GM19372 (cell line): ENCODE measurements around the gene MASP2.
"Not testable (repeated sequence)": the region's sequence is repeated elsewhere in the genome, so short reads cannot be mapped to it uniquely, and the experiment has no call there.

Source experiments
- ATAC-seq: cut with Tn5 transposase; IDR thresholded peaks from one replicate; pipeline ENCODE4 v1.9.1; 2021; ENCODE audit warnings: mild to moderate bottlenecking, low read depth, moderate library complexity; ENCODE audit not compliant: unreplicated experiment

The MASP2 gene

GRCh38 chr1:11059155-11059967 is 12.3 kb upstream of the MASP2 start:
- ATAC-seq, result no peak

- ATAC-seq, result no peak
Measured at GRCh38 chr1:11058595-11059154, 11.6 kb upstream of the MASP2 start.

GRCh38 chr1:11058026-11058425 is 11.0 kb upstream of the MASP2 start:
- ATAC-seq, result no peak

GRCh38 chr1:11057477-11057876 is 10.4 kb upstream of the MASP2 start:
- no peak for ATAC-seq

- ATAC-seq, result no peak
Measured at GRCh38 chr1:11056504-11056903, 9.5 kb upstream of the MASP2 start.

GRCh38 chr1:11055676-11056075 is 8.6 kb upstream of the MASP2 start:
- ATAC-seq, result no peak

GRCh38 chr1:11054666-11055065 is 7.6 kb upstream of the MASP2 start:
- ATAC-seq, result no peak

GRCh38 chr1:11054181-11054580 is 7.1 kb upstream of the MASP2 start:
- no peak for ATAC-seq

GRCh38 chr1:11053758-11054137 is 6.7 kb upstream of the MASP2 start:
- ATAC-seq, result no peak

- no peak for ATAC-seq
Measured at GRCh38 chr1:11052839-11053757, 6.1 kb upstream of the MASP2 start.

- no peak for ATAC-seq
Measured at GRCh38 chr1:11051781-11052511, 4.9 kb upstream of the MASP2 start.

- ATAC-seq, result not testable (repeated sequence)
Measured at GRCh38 chr1:11051121-11051520, 4.1 kb upstream of the MASP2 start.

GRCh38 chr1:11046270-11046566 is 821 bp downstream of the MASP2 start:
- ATAC-seq, result no peak

- ATAC-seq, result no peak
Measured at GRCh38 chr1:11045428-11046269, 1.4 kb downstream of the MASP2 start.

GRCh38 chr1:11044849-11045427 is 2.1 kb downstream of the MASP2 start:
- ATAC-seq, result no peak

GRCh38 chr1:11044086-11044848 is 2.8 kb downstream of the MASP2 start:
- no peak for ATAC-seq

GRCh38 chr1:11042995-11043874 is 3.8 kb downstream of the MASP2 start:
- no peak for ATAC-seq

GRCh38 chr1:11042065-11042464 is 5.0 kb downstream of the MASP2 start:
- no peak for ATAC-seq
